ENCODE results near the gene PTGFRN. TPM values are rescaled to one million over a fixed set of nuclear protein-coding genes. Genes with fewer than 3 reads are reported as not detected.

Gene PTGFRN
- total RNA-seq, 3 donors from 2014 or later (not counting 1 experiment from before 2014, with no cell fraction given): 0.71 to 1.4 (median 0.79) TPM

- H3K4me3 ChIP-seq (ENCODE audit: low read length): no peak overlapping the region
- WGBS (ENCODE audit: insufficient coverage): 56% methylated on average over 1 of the region's 1 CpG
- no peaks in the 10 kb centered on the region for H3K27me3 ChIP-seq (ENCODE audit: control insufficient read depth, insufficient read depth, low read length)
- no peaks in the 10 kb centered on the region for H3K9me3 Mint-ChIP-seq
- peaks cover 0 to 6% of the 10 kb centered on the region in 2 donors for H3K4me1 Mint-ChIP-seq
- no peaks in the 10 kb centered on the region for H3K4me1 ChIP-seq (ENCODE audit: control insufficient read depth, insufficient read depth, low read length)
- H3K27ac ChIP-seq (ENCODE audit: low read length): no peak overlapping the region
- H3K27me3 Mint-ChIP-seq (ENCODE audit: low read depth in 2 of 2): no peaks in the 10 kb centered on the region
- no peaks in the 10 kb centered on the region for H3K36me3 Mint-ChIP-seq
- no peak overlapping the region for H3K27ac Mint-ChIP-seq
- no peak for TF ChIP-seq CTCF (IDR thresholded peaks at IDR 0.05)
- DNase-seq: no peak
- no peak for ATAC-seq
- no peak overlapping the region for H3K4me3 Mint-ChIP-seq
- intact Hi-C loops (cut with micrococcal nuclease): no loop called here
- H3K9me3 ChIP-seq (ENCODE audit: control insufficient read depth, insufficient read depth, low read length): no peaks in the 10 kb centered on the region
- H3K36me3 ChIP-seq (ENCODE audit: control insufficient read depth, insufficient read depth, low read length): no peaks in the 10 kb centered on the region
Observed at GRCh38 chr1:116945996-116946395, 36.3 kb downstream of the PTGFRN start.

GRCh38 chr1:116947092-116947860 lies 37.6 kb downstream of the PTGFRN start:
- no peak overlapping the region for H3K4me3 ChIP-seq (ENCODE audit: low read length)
- Mint-ChIP-seq H3K27ac (no peak overlapping the region), H3K36me3 (no peaks in the 10 kb centered on the region), H3K4me1 (peaks cover 0 to 4% of the 10 kb centered on the region in 2 donors), H3K27me3 (ENCODE audit: low read depth in 2 of 2) (no peaks in the 10 kb centered on the region), H3K4me3 (no peak overlapping the region), H3K9me3 (no peaks in the 10 kb centered on the region)
- H3K4me1 ChIP-seq (ENCODE audit: control insufficient read depth, insufficient read depth, low read length): no peaks in the 10 kb centered on the region
- DNase-seq (no peak), ATAC-seq (no peak)
- no peaks in the 10 kb centered on the region for H3K36me3 ChIP-seq (ENCODE audit: control insufficient read depth, insufficient read depth, low read length)
- H3K9me3 ChIP-seq (ENCODE audit: control insufficient read depth, insufficient read depth, low read length): no peaks in the 10 kb centered on the region
- H3K27ac ChIP-seq (ENCODE audit: low read length): no peak overlapping the region
- no peak for TF ChIP-seq CTCF (IDR thresholded peaks at IDR 0.05)
- WGBS (ENCODE audit: insufficient coverage): 65% methylated on average over 4 of the region's 5 CpGs
- intact Hi-C loops (cut with micrococcal nuclease): no loop called here
- no peaks in the 10 kb centered on the region for H3K27me3 ChIP-seq (ENCODE audit: control insufficient read depth, insufficient read depth, low read length)

- DNase-seq (no peak), ATAC-seq (no peak)
- Mint-ChIP-seq H3K4me3 (no peak overlapping the region), H3K9me3 (no peaks in the 10 kb centered on the region), H3K27me3 (ENCODE audit: low read depth in 2 of 2) (no peaks in the 10 kb centered on the region), H3K4me1 (no peaks in the 10 kb centered on the region), H3K27ac (no peak overlapping the region), H3K36me3 (no peaks in the 10 kb centered on the region)
- Histone ChIP-seq H3K9me3 (ENCODE audit: control insufficient read depth, insufficient read depth, low read length) (no peaks in the 10 kb centered on the region), H3K27ac (ENCODE audit: low read length) (no peak overlapping the region), H3K4me3 (ENCODE audit: low read length) (no peak overlapping the region), H3K36me3 (ENCODE audit: control insufficient read depth, insufficient read depth, low read length) (no peaks in the 10 kb centered on the region), H3K4me1 (ENCODE audit: control insufficient read depth, insufficient read depth, low read length) (no peaks in the 10 kb centered on the region), H3K27me3 (ENCODE audit: control insufficient read depth, insufficient read depth, low read length) (no peaks in the 10 kb centered on the region)
- intact Hi-C loops (cut with micrococcal nuclease): no loop called here
- no peak for TF ChIP-seq CTCF (IDR thresholded peaks at IDR 0.05)
- WGBS (ENCODE audit: insufficient coverage): 100% methylated on average over 4 of the region's 5 CpGs
Observed at GRCh38 chr1:116948046-116948445, 38.3 kb downstream of the PTGFRN start.

- no peaks in the 10 kb centered on the region for H3K36me3 Mint-ChIP-seq
- Histone ChIP-seq H3K4me3 (ENCODE audit: low read length) (no peak overlapping the region), H3K36me3 (ENCODE audit: control insufficient read depth, insufficient read depth, low read length) (no peaks in the 10 kb centered on the region), H3K27me3 (ENCODE audit: control insufficient read depth, insufficient read depth, low read length) (no peaks in the 10 kb centered on the region), H3K9me3 (ENCODE audit: control insufficient read depth, insufficient read depth, low read length) (no peaks in the 10 kb centered on the region), H3K27ac (ENCODE audit: low read length) (no peak overlapping the region), H3K4me1 (ENCODE audit: control insufficient read depth, insufficient read depth, low read length) (no peaks in the 10 kb centered on the region)
- no peaks in the 10 kb centered on the region for H3K27me3 Mint-ChIP-seq (ENCODE audit: low read depth in 2 of 2)
- no CpG with 5 or more reads among the region's 1 CpG for WGBS (ENCODE audit: insufficient coverage)
- ATAC-seq (no peak), DNase-seq (no peak)
- H3K4me1 Mint-ChIP-seq: no peaks in the 10 kb centered on the region
- intact Hi-C loops (cut with micrococcal nuclease): no loop called here
- no peaks in the 10 kb centered on the region for H3K9me3 Mint-ChIP-seq
- TF ChIP-seq CTCF (IDR thresholded peaks at IDR 0.05): no peak
- no peak overlapping the region for H3K27ac Mint-ChIP-seq
- no peak overlapping the region for H3K4me3 Mint-ChIP-seq
Observed at GRCh38 chr1:116948642-116949041, 38.9 kb downstream of the PTGFRN start.
